Stimulated activated CD8-positive, alpha-beta memory T cell treated with anti-CD3 and anti-CD28 coated beads, Interleukin-4, amount 100 ng/mL, for 1 hour (primary cell): Measurements from ENCODE around the gene VWA5B2.

Experiments used
- DNase-seq, 2 donors: peaks; one replicate each; pipeline ENCODE4 v3.0.0-alpha.2; 2020; ENCODE audit warnings: low read depth in 2 of 2, low spot score in 1 of 2

The VWA5B2 gene

DNA sequence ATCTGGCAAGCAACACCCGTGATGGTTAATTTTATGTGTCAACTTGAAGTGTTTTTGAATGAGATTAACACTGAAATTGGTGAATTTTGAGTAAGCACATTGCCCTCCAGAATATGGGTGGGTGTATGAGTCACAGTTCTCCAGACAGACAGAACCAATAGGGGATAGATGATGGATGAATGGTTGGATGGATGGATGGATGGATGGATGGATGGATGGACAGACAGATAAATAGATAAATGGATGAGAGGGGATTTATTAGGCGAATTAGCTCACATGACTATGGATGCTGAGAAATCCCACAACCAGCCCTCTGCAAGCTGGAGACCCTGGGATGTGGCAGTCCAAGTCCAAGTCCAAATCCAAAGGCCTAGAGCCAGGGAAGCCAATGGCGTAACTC, 5.4 kb upstream of the VWA5B2 start:
- no peak for DNase-seq

GRCh38 chr3:184227481-184227935, 1.9 kb upstream of the VWA5B2 start:
- peak; percentile 16 to 21 for DNase-seq

DNA sequence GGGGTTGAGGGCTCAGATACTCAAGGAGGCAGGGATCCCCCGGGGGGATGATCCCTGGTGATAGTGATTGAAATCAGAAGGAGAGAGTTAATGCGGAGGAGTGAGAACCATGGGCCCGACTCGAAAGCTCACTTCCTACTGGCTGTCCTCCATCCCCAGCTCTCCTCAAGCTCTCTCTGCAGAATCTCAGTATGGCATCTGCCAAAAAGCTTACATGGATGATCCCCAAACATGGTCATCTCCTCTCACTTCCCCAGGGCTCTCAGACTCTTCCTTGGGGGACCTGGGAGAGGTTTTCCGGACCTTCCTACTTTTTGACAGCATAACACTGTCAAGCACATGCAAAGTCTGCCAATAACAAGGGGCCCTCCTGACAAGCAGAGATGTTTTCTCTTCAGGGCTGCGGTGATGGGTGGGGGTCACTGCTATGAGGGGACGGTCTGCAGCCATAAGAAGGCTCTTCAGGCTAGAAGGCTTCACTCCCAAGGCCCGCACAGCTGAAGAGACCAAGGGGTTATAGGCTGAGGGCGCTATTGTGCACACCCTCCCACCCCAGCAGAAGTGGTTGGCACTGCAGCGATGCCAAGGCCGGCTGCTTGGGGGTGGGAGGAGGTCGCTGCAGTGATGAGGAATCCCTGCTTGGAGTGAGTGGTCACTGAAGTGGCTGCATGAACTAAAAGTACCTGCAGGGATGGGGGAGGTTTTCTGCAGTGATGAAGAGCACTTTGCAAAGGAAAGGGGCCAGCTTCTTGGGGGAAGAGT, 828 bp upstream of the VWA5B2 start:
- no peak for DNase-seq

GRCh38 chr3:184230081-184230602, 757 bp downstream of the VWA5B2 start:
- DNase-seq: no peak

GRCh38 chr3:184230603-184231528, 1.5 kb downstream of the VWA5B2 start:
- no peak for DNase-seq

DNA sequence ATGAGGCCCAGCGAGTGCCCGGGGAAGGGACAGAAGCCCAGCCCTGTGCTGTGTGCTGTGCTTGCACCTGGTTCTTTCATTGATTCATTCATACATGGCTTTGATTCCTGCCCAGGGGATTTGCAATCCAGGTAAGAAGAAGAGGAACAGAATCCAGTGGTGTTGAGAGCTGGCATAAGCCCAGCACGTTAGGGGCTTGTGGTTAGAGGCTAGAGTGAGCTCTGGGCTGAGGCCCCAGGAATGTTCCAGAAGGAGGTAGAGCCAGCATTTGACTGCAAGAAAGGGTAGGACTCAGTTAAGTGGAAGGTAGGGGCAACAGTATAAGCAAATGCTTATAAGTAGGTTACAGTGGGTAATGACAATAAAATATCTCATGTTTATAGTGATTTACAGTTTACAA, 2.3 kb downstream of the VWA5B2 start:
- DNase-seq: no peak

GRCh38 chr3:184233127-184233843, 3.9 kb downstream of the VWA5B2 start:
- no peak for DNase-seq

DNA sequence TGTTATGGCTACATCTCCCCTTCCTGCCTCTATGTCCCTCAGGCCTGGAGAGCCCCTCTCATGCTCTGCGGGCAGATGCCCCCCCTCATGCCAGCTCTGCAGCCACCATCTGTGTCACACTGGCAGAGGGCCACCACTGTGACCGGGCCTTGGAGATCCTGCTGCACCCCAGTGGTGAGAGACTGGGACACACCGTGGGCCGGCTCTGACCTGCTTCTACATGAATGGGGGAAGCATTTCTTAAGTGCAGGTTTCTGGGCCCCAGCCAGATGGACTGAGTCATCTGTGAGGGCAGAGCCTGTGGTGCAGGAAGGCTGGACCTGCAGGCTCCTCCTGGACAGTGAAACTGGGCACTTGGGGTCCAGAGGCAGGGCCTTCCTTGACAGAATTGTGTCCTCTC, 4.8 kb downstream of the VWA5B2 start:
- no peak for DNase-seq

DNA sequence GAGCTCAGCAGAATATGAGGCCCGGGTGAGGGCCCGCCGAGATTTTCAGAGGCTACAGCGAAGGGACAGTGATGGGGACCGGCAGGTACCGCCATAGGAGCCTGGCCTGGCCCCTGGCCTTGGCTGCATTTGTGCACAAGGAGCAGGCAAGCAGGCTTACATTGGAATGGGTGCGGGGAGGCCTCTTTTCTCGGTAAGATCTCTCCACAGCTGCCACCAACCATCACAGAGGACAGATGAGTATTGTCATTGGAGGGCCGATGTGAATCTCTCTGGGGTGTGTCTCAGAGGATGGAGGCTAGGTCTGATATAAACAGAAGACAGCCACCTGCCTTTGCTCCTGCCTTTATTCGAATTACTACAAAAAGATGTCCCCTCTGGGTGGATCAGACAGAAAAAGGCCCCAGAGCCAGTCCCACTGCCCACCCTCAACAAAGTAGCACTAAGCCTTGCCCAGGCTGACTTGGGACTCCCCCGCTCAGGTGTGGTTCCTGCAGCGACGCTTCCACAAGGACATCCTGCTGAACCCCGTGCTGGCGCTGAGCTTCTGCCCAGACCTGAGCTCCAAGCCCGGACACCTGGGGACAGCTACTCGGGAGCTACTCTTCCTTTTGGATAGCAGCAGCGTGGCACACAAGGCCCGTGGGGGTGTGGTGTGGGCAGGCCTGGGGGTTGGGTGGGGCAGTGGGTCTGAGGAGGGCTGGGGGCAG, 5.4 kb downstream of the VWA5B2 start:
- DNase-seq: no peak

GRCh38 chr3:184235381-184236032, 6.1 kb downstream of the VWA5B2 start:
- DNase-seq: no peak

DNA sequence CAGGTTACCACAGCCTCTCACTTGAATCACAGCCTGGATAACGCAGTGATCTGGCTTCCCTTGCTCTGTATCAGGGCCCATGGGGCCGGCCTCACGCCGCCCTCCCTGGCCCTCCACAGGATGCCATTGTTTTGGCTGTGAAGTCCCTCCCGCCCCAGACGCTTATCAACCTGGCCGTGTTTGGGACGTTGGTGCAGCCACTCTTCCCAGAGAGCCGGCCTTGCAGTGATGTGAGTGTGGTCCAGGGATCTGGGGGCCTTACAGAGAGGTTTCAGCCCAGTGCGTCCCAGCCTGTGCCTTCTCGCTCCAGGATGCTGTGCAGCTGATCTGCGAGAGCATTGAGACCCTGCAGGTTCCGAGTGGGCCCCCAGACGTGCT, 6.6 kb downstream of the VWA5B2 start:
- no peak for DNase-seq

GRCh38 chr3:184236636-184237035, 7.3 kb downstream of the VWA5B2 start:
- DNase-seq: no peak

GRCh38 chr3:184237211-184237610, 7.8 kb downstream of the VWA5B2 start:
- DNase-seq: no peak

- no peak for DNase-seq
These were observed 8.4 kb downstream of the VWA5B2 start for GRCh38 chr3:184237807-184238206.

DNA sequence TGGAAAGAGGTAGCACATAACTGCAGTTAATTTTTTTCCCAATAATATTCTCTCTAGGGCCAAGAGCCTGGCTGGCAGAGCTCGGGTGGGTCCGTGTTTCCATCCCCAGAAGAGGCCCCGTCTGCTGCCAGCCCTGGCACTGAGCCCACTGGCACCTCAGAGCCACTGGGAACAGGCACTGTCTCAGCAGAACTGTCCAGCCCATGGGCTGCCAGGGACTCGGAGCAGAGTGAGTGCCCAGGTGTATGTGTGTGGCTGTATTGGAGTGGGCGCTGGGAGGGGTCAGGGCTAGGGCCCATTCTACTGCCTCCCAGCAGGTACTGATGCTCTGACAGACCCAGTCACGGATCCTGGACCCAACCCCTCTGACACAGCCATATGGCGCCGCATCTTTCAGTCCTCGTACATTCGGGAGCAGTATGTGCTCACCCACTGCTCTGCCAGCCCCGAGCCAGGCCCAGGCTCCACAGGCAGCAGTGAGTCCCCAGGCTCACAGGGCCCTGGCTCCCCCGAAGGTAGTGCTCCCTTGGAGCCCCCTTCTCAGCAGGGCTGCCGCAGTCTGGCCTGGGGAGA, 8.9 kb downstream of the VWA5B2 start:
- no peak for DNase-seq

- DNase-seq: no peak
These were observed 9.8 kb downstream of the VWA5B2 start for GRCh38 chr3:184239221-184239620.

GRCh38 chr3:184239708-184240107, 10.3 kb downstream of the VWA5B2 start:
- DNase-seq: no peak

GRCh38 chr3:184240384-184241140, 11.2 kb downstream of the VWA5B2 start:
- no peak for DNase-seq

GRCh38 chr3:184241141-184241446, 11.7 kb downstream of the VWA5B2 start:
- DNase-seq: no peak
